Prostate gland (tissue), 2 donors: ENCODE measurements around the gene SPACA5.
"Not testable (repeated sequence)": the region's sequence is repeated elsewhere in the genome, so short reads cannot be mapped to it uniquely, and the experiment has no call there.

ENCODE experiments used
- CTCF ChIP-seq, 4 experiments: fragments of 200-600 bp in 2 of 4; fragments of 450-650 bp in 2 of 4; sonication (generic) in 2 of 4; IDR thresholded peaks; 1 replicate in 3 of 4; 2 replicates in 1 of 4; pipeline ENCODE4 v1.5.1; 2016 to 2019; ENCODE audit warnings: antibody characterized with exemption in 4 of 4, mild to moderate bottlenecking in 2 of 4, moderate library complexity in 2 of 4
- POLR2A ChIP-seq: fragments of 450-650 bp; IDR thresholded peaks from one replicate; pipeline ENCODE4 v1.6.1; 2016; ENCODE audit warnings: antibody characterized with exemption, mild to moderate bottlenecking

GRCh38 chrX:48006688-48007087 lies at the start of gene SPACA5:
- TF ChIP-seq CTCF (IDR thresholded peaks at IDR 0.05); POLR2A: not testable (repeated sequence)
